Endothelial cell of umbilical vein (primary cell): Measurements from ENCODE around the gene SOX12. TPM values are rescaled to one million over a fixed set of nuclear protein-coding genes. Genes with fewer than 3 reads are reported as not detected.

ENCODE experiments used
- BruUV-seq: library from RNA; stranded (reverse); fragments of 400-500 nt; replicated peaks from 2 replicates; lab custom pipeline; 2021; lab: Mats Ljungman, UMichigan
- CTCF ChIA-PET: fragments of 300-600, 350-600 bp; sonication (Branson Sonifier 250); formaldehyde crosslinking; loops from one replicate; lab custom pipeline; 2021; ENCODE audit warnings: antibody characterized with exemption, inconsistent platforms; lab: Charles Lee
- POLR2A ChIA-PET: fragments of 300-600, 350-600 bp; sonication (Branson Sonifier 250); formaldehyde crosslinking; loops from one replicate; lab custom pipeline; 2021; ENCODE audit warnings: antibody characterized with exemption, inconsistent platforms; lab: Charles Lee
- DNase-seq: peaks from one replicate; pipeline ENCODE4 v3.0.0-alpha.2; 2011; ENCODE audit warnings: low read depth, low spot score
- FAIRE-seq: peaks from 2 replicates; lab custom pipeline; 2011; peaks lifted over from hg19 to GRCh38; lab: Jason Lieb, UNC
- H2AFZ ChIP-seq: 2 replicates; pipeline ENCODE4 v1.6.0; 2012; ENCODE audit warnings: low read depth, low read length, control low read depth, inconsistent platforms
- H3K27ac ChIP-seq: 2 replicates; pipeline ENCODE4 v1.5.1; 2011; ENCODE audit warnings: low read depth, mild to moderate bottlenecking, control low read depth, low read length, moderate library complexity; ENCODE audit not compliant: insufficient read depth
- H3K27me3 ChIP-seq, 2 experiments: 2 replicates each; pipeline versions ENCODE4 v1.6.0 to v1.6.1; 2011; ENCODE audit warnings: low read length in 2 of 2, mixed read lengths in 1 of 2; ENCODE audit not compliant: control insufficient read depth in 2 of 2, insufficient read depth in 2 of 2
- H3K36me3 ChIP-seq, 2 experiments: 2 replicates in 1 of 2; 3 replicates in 1 of 2; pipeline ENCODE4 v1.5.1; 2011; ENCODE audit warnings: low read length in 2 of 2, mild to moderate bottlenecking in 1 of 2, moderate library complexity in 1 of 2; ENCODE audit not compliant: control insufficient read depth in 2 of 2, insufficient read depth in 2 of 2; ENCODE audit errors: extremely low read depth in 1 of 2
- H3K4me1 ChIP-seq: 3 replicates; pipeline ENCODE4 v1.5.1; 2011; ENCODE audit warnings: mild to moderate bottlenecking, low read length; ENCODE audit not compliant: control insufficient read depth, insufficient read depth; ENCODE audit errors: extremely low read depth
- H3K4me2 ChIP-seq: 2 replicates; pipeline ENCODE4 v1.6.1; 2011; ENCODE audit warnings: low read length, control low read depth, mixed read lengths; ENCODE audit not compliant: insufficient read depth
- H3K4me3 ChIP-seq, 3 experiments: fragments of 200-600 bp in 1 of 3; sonication (generic), shearing (Covaris generic) in 1 of 3; replicated peaks in 1 of 3; 2 replicates each; pipeline ENCODE4 v1.5.1; 2011 to 2016; ENCODE audit warnings: control low read depth in 3 of 3, low read length in 3 of 3, mild to moderate bottlenecking in 2 of 3, inconsistent platforms in 1 of 3, low read depth in 1 of 3, moderate library complexity in 1 of 3; ENCODE audit not compliant: insufficient read depth in 1 of 3
- H3K79me2 ChIP-seq: 2 replicates; pipeline ENCODE4 v1.6.0; 2012; ENCODE audit warnings: low read length, inconsistent platforms; ENCODE audit not compliant: control insufficient read depth, insufficient read depth
- H3K9ac ChIP-seq: replicated peaks from 2 replicates; pipeline ENCODE3; 2011; ENCODE audit warnings: low read length, control low read depth; ENCODE audit not compliant: insufficient read depth; ENCODE audit errors: extremely low read depth
- H3K9me1 ChIP-seq: replicated peaks from 3 replicates; pipeline ENCODE4 v1.6.0; 2011; ENCODE audit warnings: mild to moderate bottlenecking, low read length; ENCODE audit not compliant: control insufficient read depth, insufficient read depth; ENCODE audit errors: extremely low read depth
- H3K9me3 ChIP-seq: replicated peaks from 2 replicates; pipeline ENCODE4 v1.5.1; 2012; ENCODE audit warnings: low read length, inconsistent platforms; ENCODE audit not compliant: control insufficient read depth, insufficient read depth
- H4K20me1 ChIP-seq: replicated peaks from 2 replicates; pipeline ENCODE3; 2011; ENCODE audit warnings: mild to moderate bottlenecking, low read length; ENCODE audit not compliant: control insufficient read depth, insufficient read depth; ENCODE audit errors: extremely low read depth
- EZH2 ChIP-seq: IDR thresholded peaks from 2 replicates; pipeline ENCODE4 v1.6.1; 2012; ENCODE audit warnings: borderline replicate concordance, low read depth, mild to moderate bottlenecking, moderate library complexity, low read length, inconsistent platforms; ENCODE audit not compliant: severe bottlenecking
- FOS ChIP-seq: IDR thresholded peaks from 2 replicates; pipeline ENCODE4 v1.6.1; 2011; ENCODE audit warnings: mild to moderate bottlenecking, low read length, moderate library complexity, borderline replicate concordance; ENCODE audit not compliant: insufficient read depth
- GATA2 ChIP-seq: IDR thresholded peaks from 2 replicates; pipeline ENCODE4 v1.7.0; 2011; ENCODE audit warnings: low read depth, mild to moderate bottlenecking, moderate library complexity, mixed read lengths, low read length; ENCODE audit not compliant: insufficient read length, insufficient read depth
- JUN ChIP-seq: IDR thresholded peaks from 2 replicates; pipeline ENCODE4 v1.6.1; 2011; ENCODE audit warnings: borderline replicate concordance, low read depth; ENCODE audit not compliant: insufficient read length, insufficient read depth
- MYC ChIP-seq: IDR thresholded peaks from one replicate; pipeline ENCODE4 v1.6.1; 2011; ENCODE audit warnings: mild to moderate bottlenecking, low read depth, low read length
- POLR2A ChIP-seq: IDR thresholded peaks from 2 replicates; pipeline ENCODE4 v1.6.1; 2012; ENCODE audit warnings: low read depth, mild to moderate bottlenecking, control low read depth, low read length
- POLR2AphosphoS5 ChIP-seq: IDR thresholded peaks from 2 replicates; pipeline ENCODE4 v1.6.1; 2012; ENCODE audit warnings: low read depth, mild to moderate bottlenecking, control low read depth, low read length, moderate library complexity; ENCODE audit not compliant: insufficient read depth
- dilution Hi-C: fragments of 300-500 bp; cut with MboI; formaldehyde crosslinking; loops from one replicate; pipeline ENCODE4 v1.15.0; 2019; ENCODE audit warnings: low sequenced_read_pairs; ENCODE audit not compliant: extremely low pct_ligation_motif_present
- intact Hi-C: fragments of 100-400 bp; cut with micrococcal nuclease; formaldehyde crosslinking; loops from one replicate; pipeline ENCODE4 v1.10.0; 2022
- polyA plus RNA-seq, 4 experiments: library from polyadenylated mRNA; depleted of rRNA in 3 of 4; stranded (reverse) in 3 of 4; unstranded in 1 of 4; fragments of >200 nt; gene quantifications; 2 replicates each; pipeline versions ENCODE4 v1.2.1 to v1.2.3, GENCODE V29; 2011 to 2012; ENCODE audit warnings: missing spikeins in 1 of 4
- total RNA-seq: library from RNA; stranded (reverse); gene quantifications from 2 replicates; pipeline ENCODE4 v1.2.3, GENCODE V29; 2021
- TF ChIP-seq, protein P1 (sequence below): IDR thresholded peaks from 2 replicates; pipeline ENCODE4 v1.6.1; 2011; ENCODE audit not compliant: insufficient read depth, insufficient read length
- TF ChIP-seq, protein P2 (sequence below), 2 donors: IDR thresholded peaks; 1 replicate in 1 of 2; 2 replicates in 1 of 2; pipeline ENCODE4 v1.5.1; 2011; ENCODE audit warnings: low read length in 2 of 2, mild to moderate bottlenecking in 2 of 2, moderate library complexity in 2 of 2, control low read depth in 1 of 2, inconsistent platforms in 1 of 2, low read depth in 1 of 2; ENCODE audit not compliant: insufficient read depth in 1 of 2; ENCODE audit errors: extremely low read depth in 1 of 2

SOX12 gene
- total and polyA plus RNA-seq, 2 donors (not counting 3 experiments of a cell fraction or from before 2014, with no cell fraction given): 6.2 to 37.7 TPM

DNA sequence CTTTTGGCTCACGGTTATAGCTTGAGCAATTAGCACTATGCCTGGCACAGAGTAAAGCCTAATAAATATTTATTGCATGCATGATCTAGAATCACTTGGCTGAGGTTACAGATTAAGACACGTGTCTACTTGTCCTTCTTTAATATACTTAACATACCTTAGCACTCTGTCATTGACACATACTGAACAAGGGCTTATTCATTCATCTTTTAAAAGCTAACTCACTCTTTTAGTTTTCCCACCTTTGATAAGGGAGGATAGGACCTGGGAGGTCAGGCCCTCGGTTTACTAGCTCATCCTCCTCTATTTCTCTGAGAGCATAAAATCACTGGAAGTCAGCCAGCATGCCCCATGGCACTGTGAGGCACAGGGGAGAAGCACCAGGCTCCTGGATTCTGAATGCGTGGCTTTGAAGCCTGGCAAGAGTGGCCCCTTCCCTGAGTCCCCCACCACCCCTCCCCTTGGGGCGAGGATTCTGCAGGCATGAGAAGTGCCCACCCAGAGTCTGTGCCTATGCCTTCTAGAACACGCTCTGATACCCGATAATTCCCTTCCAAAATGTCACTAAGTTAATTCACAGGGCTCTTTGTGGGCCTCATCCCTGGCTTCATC lies 16.8 kb upstream of the SOX12 start:
- POLR2A ChIA-PET: no interaction called here
- Histone ChIP-seq H3K4me3 (no peak overlapping the region), H2AFZ (no peak overlapping the region), H3K27me3 (no peaks in the 10 kb centered on the region), H3K4me2 (no peak overlapping the region), H4K20me1 (no peaks in the 10 kb centered on the region), H3K36me3 (no peaks in the 10 kb centered on the region), H3K9me3 (no peaks in the 10 kb centered on the region), H3K4me1 (peaks cover 21% of the 10 kb centered on the region), H3K9ac (no peak overlapping the region), H3K9me1 (no peaks in the 10 kb centered on the region), H3K79me2 (no peaks in the 10 kb centered on the region), H3K27ac (no peak overlapping the region)
- TF ChIP-seq, protein P1, sequence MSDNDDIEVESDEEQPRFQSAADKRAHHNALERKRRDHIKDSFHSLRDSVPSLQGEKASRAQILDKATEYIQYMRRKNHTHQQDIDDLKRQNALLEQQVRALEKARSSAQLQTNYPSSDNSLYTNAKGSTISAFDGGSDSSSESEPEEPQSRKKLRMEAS: no peak
- TF ChIP-seq MYC (no peak), FOS (no peak), EZH2 (no peak), GATA2 (no peak), JUN (no peak), POLR2AphosphoS5 (no peak), POLR2A (no peak)
- TF ChIP-seq, protein P2, sequence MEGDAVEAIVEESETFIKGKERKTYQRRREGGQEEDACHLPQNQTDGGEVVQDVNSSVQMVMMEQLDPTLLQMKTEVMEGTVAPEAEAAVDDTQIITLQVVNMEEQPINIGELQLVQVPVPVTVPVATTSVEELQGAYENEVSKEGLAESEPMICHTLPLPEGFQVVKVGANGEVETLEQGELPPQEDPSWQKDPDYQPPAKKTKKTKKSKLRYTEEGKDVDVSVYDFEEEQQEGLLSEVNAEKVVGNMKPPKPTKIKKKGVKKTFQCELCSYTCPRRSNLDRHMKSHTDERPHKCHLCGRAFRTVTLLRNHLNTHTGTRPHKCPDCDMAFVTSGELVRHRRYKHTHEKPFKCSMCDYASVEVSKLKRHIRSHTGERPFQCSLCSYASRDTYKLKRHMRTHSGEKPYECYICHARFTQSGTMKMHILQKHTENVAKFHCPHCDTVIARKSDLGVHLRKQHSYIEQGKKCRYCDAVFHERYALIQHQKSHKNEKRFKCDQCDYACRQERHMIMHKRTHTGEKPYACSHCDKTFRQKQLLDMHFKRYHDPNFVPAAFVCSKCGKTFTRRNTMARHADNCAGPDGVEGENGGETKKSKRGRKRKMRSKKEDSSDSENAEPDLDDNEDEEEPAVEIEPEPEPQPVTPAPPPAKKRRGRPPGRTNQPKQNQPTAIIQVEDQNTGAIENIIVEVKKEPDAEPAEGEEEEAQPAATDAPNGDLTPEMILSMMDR (IDR thresholded peaks at IDR 0.05; ENCODE audit: extremely low read depth in 1 of 2, insufficient read depth in 1 of 2, low read depth in 1 of 2, low read length in 2 of 2): no peak
- DNase-seq (no peak), FAIRE-seq (no peak)
- dilution Hi-C loops (no loop called here), intact Hi-C loops (no loop called here)
- CTCF ChIA-PET: interaction anchor here (1.6 kb wide), 1 partner anchor 39 kb away, joined by 3 read pairs; the partner anchor contains the start of gene NRSN2
- no TSS peak for BruUV-seq
